T47D (cell line): ENCODE data around the gene BAG3.

Experiments
- DNase-seq, 2 experiments: peaks; one replicate each; pipeline versions ENCODE4 v3.0.0 to v3.0.0-alpha.2; 2011 to 2012; ENCODE audit warnings: low read depth in 1 of 2, low spot score in 1 of 2
- JUND ChIP-seq: IDR thresholded peaks from 2 replicates; pipeline ENCODE4 v1.6.1; 2012; ENCODE audit warnings: low read depth
- in situ Hi-C: cut with HindIII; loops from 2 replicates; pipeline ENCODE4 v1.10.0; 2016; ENCODE audit warnings: low sequenced_read_pairs, low pct_unique_long_range_greater_than_20kb

The BAG3 gene

GRCh38 chr10:119723624-119724023 lies 72.4 kb downstream of the BAG3 start:
- TF ChIP-seq JUND: no peak
- no peak for DNase-seq

GRCh38 chr10:119724593-119725516 lies 73.7 kb downstream of the BAG3 start:
- TF ChIP-seq JUND: no peak
- peak; percentile 36 to 51 for DNase-seq
- in situ Hi-C loops: no loop called here

More at GRCh38 chr10:119723624-119724023, 72.4 kb downstream of the BAG3 start:
- in situ Hi-C loops: no loop called here

- DNase-seq: no peak
- no peak for TF ChIP-seq JUND
- in situ Hi-C loops: no loop called here
Measured at GRCh38 chr10:119725517-119725827, 74.3 kb downstream of the BAG3 start.

- DNase-seq: peak; percentile 98
- in situ Hi-C loops: no loop called here
- no peak for TF ChIP-seq JUND
Measured at GRCh38 chr10:119725828-119726675, 74.9 kb downstream of the BAG3 start, which contains the start of gene INPP5F. Gene INPP5F (plus strand): TSS chr10:119726050. CDS start chr10:119726263, 213 bp downstream.

GRCh38 chr10:119726676-119727261 lies 75.6 kb downstream of the BAG3 start:
- no peak for TF ChIP-seq JUND
- in situ Hi-C loops: no loop called here
- no peak for DNase-seq
